NCI-H2227 (cell line): Measurements from ENCODE around the gene TMUB2.
"Not testable (repeated sequence)": the region's sequence is repeated elsewhere in the genome, so short reads cannot be mapped to it uniquely, and the experiment has no call there.

ENCODE experiments used
- DNase-seq: peaks from one replicate; lab custom pipeline; 2025; ENCODE audit not compliant: unreplicated experiment; lab: John Stamatoyannopoulos, UW

TMUB2 gene

DNA sequence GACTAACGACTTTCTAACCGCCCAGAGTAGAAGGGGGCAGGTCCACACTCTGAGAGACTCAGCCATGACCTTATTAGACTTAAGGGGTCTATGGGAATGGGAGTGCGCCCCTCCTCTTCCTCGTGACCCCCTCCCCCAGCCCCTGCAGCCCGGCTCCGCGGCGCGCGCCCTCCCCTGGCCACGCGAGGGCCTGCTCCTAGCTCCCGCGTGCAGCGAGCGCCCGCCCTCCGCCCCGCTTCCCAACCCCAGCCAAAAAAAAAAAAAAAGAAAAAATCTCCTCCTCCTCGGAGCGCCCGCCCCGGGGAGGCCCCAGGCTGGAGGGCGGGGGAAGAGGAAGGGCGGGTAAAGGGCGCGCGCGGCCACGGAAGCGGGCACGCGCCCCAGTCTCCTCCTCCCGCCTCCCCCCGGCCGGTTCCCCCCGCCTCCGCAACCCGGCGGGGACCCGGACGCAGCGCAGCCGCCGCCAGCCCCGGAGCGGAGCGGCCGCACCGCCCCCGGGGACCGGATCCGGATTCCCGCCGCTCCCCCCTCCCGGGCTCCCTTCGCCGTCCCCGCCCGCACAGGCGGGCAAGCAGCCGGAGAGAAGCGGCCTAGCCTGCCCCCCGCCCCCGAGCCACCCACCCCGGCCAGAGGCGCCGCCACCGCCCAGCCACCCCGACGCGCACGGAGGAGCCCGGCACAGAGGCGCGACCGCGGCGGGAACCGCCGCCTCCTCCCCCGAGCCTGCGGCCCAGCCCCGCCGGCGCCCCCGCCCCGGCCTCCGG lies 31.8 kb downstream of the TMUB2 start:
- peak; percentile 96 for DNase-seq

DNA sequence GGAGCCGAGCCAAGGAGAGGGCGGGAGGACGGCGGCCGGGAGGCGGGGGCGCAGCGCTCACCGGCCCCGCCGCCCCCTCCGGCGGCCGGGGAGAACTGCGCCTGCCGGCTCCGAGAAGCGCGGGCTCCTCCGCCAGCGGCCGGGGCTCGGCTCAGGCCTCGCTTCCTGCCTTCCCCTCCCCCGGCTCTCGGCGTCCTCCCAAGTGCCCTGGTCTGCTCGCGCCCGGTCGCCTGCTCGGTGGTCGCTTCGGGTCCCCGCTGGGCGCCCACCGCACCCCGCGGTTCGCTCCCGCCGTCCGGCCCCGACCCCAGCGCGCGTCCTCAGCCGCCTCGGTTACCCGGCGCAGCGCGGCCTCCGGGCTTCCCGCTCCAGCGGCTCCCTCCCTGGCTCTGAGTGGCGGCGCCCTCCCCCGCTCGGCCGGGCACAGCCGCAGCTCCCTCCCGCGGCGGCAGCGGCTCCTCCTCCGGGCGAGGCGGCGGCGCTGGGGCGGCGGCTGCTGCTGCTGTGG lies 32.4 kb downstream of the TMUB2 start:
- peak; percentile 81 for DNase-seq

DNA sequence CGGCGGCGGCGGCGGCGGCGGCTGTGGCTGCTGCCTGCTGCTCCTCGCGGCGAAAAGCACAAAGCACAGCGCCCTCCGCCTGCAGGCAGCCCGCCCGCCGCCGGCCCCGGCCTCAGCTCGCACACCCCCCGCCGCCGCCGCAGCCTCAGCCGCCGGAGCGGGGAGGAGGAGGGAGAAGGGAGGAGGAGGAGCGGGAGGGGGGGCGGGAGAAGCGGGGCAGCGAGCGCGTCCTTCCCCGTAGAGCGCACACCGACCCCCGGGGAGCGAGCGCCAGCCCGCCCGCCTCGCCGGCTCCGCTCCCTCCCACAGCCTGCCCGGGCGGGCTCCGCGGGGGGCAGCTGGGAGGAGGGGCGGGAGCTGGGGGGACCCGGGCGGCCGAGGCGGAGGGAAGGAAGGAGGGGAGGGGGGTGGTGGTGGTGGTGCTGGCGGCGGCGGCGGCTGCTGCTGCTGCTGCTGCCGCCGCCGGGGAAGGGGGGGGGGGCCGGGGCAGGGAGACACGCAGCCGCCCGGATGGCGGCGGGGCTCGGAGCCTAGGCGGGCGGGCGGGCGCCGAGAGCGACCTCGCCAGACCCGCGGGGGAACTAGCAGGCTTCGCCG lies 32.9 kb downstream of the TMUB2 start, which contains the start of gene UBTF:
UBTF (minus strand) TSS at position 60 of the 597 bp plus-strand sequence. CDS start 1,446 bp downstream, outside the sequence.
- DNase-seq = peak; percentile 89

- DNase-seq = peak; percentile 70
These were observed 33.7 kb downstream of the TMUB2 start for GRCh38 chr17:44220213-44221083.

GRCh38 chr17:44221084-44221861 lies 34.5 kb downstream of the TMUB2 start:
- DNase-seq = peak; percentile 85

DNA sequence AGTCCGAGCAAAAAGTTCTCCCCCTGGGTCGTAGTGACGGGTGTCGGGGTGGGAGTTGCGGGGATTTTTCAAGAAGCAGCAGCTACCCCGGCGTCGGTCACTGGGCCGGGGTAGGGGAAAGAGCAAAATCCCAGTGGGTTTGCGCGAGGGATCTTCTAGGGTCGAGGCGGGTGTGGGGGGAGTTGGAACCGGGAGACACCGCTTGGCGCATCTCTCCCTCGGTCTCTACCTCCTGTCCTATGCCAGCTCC lies 35.0 kb downstream of the TMUB2 start:
- no peak for DNase-seq

- peak; percentile 88 for DNase-seq
These were observed 35.5 kb downstream of the TMUB2 start for GRCh38 chr17:44222112-44222869.

- no peak for DNase-seq
These were observed 36.8 kb downstream of the TMUB2 start for GRCh38 chr17:44223541-44224071.

DNA sequence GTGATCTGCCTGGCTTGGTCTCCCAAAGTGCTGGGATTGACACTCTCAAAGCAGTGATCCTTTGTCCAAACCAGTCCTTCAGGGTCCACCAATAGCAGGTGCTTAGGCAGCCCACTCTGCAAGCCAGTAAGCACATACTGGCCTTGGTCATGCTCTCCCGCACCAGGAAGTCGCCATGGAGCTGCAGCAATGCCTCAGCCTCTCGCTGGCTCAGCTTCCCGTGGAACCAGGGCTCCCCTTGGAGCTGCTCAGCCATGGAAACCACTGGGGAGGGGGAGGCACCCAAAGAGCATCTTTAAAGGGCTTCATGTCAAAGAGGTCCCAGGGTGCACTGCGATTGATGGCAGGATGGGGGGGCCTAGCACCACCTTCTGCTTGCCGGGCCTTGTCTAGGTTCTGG lies 42.3 kb downstream of the TMUB2 start:
- no peak for DNase-seq

DNA sequence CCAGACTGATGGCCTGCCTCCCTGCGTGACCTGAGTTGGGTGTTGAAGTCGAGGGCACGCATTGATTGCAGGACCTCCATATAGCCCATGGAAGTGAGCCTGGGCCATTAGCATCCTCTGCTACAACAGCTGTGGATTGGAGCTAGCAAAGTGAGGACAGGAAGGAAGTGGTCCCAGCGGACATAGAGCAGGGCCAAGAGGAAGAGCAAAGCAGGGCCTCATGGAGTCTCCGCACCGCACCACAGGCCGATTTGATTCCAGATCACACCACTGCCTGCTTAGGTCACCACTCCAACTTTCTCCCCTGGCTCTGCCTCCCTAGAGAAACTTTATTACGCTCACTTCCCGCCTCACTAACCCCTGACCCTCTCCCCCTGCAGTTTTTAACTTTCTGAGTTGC lies 43.4 kb downstream of the TMUB2 start:
- DNase-seq = no peak

DNA sequence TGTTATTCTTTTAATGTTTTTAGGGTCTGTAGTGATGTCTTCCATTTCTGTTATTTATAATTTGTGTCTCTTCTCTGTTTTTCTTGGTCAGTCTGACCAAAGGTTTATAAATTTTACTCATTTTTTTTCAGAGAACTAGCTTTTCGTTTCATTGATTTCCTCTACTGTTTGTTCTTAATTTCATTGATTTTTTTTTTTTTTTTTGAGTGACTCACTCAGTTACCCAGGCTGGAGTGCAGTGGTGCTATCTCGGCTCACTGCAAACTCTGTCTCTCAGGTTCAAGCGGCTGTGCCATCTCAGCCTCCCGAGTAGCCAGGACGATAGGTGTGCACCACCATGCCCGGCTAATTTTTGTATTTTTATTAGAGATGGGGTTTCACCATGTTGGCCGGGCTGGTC lies 45.3 kb downstream of the TMUB2 start:
- no peak for DNase-seq

DNA sequence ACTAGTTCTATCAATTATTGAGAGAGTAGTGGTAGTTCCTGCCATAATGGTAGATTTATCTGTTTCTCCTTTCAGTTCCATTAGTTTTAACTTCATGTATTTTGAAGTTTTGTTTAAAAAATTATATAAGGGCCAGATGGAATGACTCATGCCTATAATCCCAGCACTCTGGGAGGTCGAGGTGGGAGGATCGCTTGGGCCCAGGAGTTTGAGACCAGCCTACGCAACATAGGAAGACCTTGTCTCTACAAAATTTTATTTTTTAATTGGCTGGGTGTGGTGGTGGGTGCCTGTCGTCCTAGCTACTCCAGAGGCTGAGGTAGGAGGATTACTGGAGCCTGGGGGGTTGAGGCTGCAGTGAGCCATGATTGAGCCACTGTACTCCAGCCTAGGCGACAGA lies 46.8 kb downstream of the TMUB2 start:
- no peak for DNase-seq

DNA sequence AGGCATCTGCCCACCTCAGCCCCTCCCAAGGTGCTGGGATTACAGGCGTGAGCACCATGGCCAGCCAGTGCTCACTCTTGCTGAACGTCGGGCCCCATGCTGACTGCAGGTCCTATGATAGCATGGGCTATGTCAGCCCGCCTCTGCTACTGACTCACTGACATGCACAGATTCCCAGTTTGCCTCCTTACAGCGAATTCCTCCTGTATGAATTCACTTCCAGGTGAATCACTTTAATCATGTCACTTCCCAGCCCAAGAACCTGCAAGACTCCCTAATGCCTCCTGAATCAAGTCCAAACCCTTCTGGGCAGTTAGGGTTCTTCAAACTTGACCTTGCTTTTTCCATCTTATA lies 48.8 kb downstream of the TMUB2 start:
- no peak for DNase-seq

GRCh38 chr17:44236444-44236991 lies 49.7 kb downstream of the TMUB2 start:
- no peak for DNase-seq

- not testable (repeated sequence) for DNase-seq
These were observed 51.1 kb downstream of the TMUB2 start for GRCh38 chr17:44237886-44238285.

DNA sequence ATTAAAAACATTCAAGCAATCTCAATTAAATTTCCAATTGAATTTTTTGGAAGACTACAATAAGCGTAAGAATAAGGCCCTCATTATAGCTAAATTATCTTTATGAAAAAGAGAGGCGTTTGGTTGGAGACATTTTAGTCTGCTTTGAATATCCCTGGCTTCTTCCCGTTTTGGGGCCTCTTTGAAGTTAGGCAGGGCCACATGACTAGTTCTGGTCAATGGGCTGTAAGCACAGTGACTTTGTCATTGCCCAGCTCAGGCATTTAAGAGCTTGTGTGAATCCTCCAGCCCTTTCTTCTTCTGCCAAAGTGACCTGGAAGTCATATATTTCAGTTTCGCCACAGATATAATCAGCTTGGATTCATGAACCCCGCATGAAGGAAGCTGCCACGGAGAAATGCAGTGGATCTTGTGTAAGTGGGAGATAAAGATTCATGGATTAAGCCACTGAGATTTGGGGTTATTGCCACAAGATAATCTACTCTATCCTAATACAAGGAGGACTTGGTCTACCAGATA lies 54.4 kb downstream of the TMUB2 start:
- no peak for DNase-seq
